ENCODE results near the gene LYRM7.

LYRM7 gene

DNA sequence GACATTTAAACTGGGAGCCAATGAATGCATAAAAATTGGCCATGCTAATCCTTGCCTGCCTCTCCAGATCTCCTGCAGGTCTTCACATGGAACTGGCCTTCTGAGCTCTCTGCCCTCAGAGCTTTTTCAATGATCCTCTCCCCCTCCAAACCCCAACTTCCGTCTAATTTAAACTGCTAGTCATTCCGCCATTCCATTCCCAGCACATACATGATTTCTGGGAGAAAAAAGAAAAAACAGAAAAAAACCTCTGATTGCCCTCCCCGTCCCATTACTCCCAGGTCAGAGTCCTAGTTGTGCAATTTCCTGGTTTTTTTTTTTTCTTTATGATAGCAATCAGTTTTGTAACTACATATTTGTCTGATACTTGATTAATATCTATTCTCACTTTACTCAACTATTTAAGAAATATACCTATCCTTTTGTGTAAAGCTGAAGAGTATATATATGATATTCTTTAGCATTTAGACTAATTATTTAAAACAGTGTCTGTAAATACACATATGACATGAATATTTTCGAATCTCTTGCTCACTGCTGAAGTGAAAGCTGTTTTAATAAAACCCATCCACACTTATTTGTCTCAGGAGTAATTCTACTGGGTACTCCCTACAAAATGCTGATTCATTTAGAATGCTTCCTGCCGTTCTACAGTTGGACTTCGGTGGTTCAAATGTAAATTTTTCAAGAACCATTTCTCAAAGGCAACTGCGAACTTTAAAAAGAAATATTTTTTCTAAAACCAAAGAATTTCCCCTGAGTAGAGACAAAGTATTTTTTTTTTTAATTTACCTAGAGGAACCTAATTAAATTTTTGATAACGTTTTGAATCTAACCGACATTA is 7.2 kb upstream of the LYRM7 start:
- in situ Hi-C loops (cut with MboI; ENCODE audit: low sequenced_read_pairs, unreplicated experiment), result loop anchor here (10.0 to 25.0 kb wide), 2 partner anchors 111 to 224 kb away; no protein-coding TSS in a partner anchor
- no peak for TF ChIP-seq CTCF (IDR thresholded peaks at IDR 0.05; ENCODE audit: borderline replicate concordance, control extremely low read depth, extremely low read depth, insufficient read depth, missing control alignments)

GRCh38 chr5:131164191-131165118 is 6.3 kb upstream of the LYRM7 start:
- peak; percentile 36 for TF ChIP-seq CTCF (IDR thresholded peaks at IDR 0.05; ENCODE audit: borderline replicate concordance, control extremely low read depth, extremely low read depth, insufficient read depth, missing control alignments)
- in situ Hi-C loops (cut with MboI; ENCODE audit: low sequenced_read_pairs, unreplicated experiment), result loop anchor here (10.0 to 25.0 kb wide), 2 partner anchors 110 to 223 kb away; no protein-coding TSS in a partner anchor
- peak; percentile 77 for DNase-seq (ENCODE audit: low spot score)

More for the DNA sequence above, 7.2 kb upstream of the LYRM7 start:
- DNase-seq (ENCODE audit: low spot score), result no peak

GRCh38 chr5:131165119-131165727 is 5.5 kb upstream of the LYRM7 start, which contains the start of gene HINT1:
TSS of gene HINT1 (minus strand) at chr5:131165256. CDS start at chr5:131165205, 51 bp downstream.
- TF ChIP-seq CTCF (IDR thresholded peaks at IDR 0.05; ENCODE audit: borderline replicate concordance, control extremely low read depth, extremely low read depth, insufficient read depth, missing control alignments), result peak; percentile 33
- DNase-seq (ENCODE audit: low spot score), result peak; percentile 96
- in situ Hi-C loops (cut with MboI; ENCODE audit: low sequenced_read_pairs, unreplicated experiment), result loop anchor here (10.0 to 25.0 kb wide), 2 partner anchors 110 to 222 kb away; no protein-coding TSS in a partner anchor

DNA sequence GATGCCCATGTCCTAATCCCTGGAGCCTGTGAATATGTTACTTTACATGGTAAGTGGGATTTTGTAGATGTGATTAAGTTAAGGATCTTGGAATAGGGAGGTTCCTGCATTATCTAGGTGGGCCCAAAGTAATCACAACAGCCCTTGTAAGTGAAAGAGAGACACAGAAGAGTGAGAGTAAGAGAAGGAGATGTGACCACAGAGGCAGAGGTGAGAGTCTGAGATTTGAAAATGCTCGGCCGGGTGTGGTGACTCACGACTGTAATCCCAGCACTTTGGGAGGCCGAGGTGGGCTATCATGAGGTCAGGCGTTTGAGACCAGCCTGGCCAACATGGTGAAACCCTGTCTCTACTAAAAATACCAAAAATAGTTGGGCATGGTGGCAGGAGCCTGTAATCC is 3.1 kb upstream of the LYRM7 start:
- no peak for DNase-seq (ENCODE audit: low spot score)
- in situ Hi-C loops (cut with MboI; ENCODE audit: low sequenced_read_pairs, unreplicated experiment), result loop anchor here (10.0 to 25.0 kb wide), 2 partner anchors 107 to 220 kb away; no protein-coding TSS in a partner anchor
- no peak for TF ChIP-seq CTCF (IDR thresholded peaks at IDR 0.05; ENCODE audit: borderline replicate concordance, control extremely low read depth, extremely low read depth, insufficient read depth, missing control alignments)

GRCh38 chr5:131169810-131170539 is 769 bp upstream of the LYRM7 start:
- TF ChIP-seq CTCF (IDR thresholded peaks at IDR 0.05; ENCODE audit: borderline replicate concordance, control extremely low read depth, extremely low read depth, insufficient read depth, missing control alignments), result no peak
- in situ Hi-C loops (cut with MboI; ENCODE audit: low sequenced_read_pairs, unreplicated experiment), result loop anchor here (10.0 to 25.0 kb wide), 2 partner anchors 105 to 217 kb away; no protein-coding TSS in a partner anchor
- DNase-seq (ENCODE audit: low spot score), result no peak
